Heart left ventricle (tissue), 13 donors: ENCODE measurements around the gene SLC16A4.

Experiments used
- CTCF ChIP-seq, 12 donors: fragments of 200-600 bp; sonication (generic) in 4 of 12; IDR thresholded peaks; one replicate each; pipeline versions ENCODE4 v1.5.0 to v1.8.0; 2018 to 2022; ENCODE audit warnings: antibody characterized with exemption in 12 of 12, mild to moderate bottlenecking in 5 of 12
- POLR2A ChIP-seq, 2 donors: fragments of 450-650 bp; IDR thresholded peaks; one replicate each; pipeline ENCODE4 v1.6.1; 2017; ENCODE audit warnings: antibody characterized with exemption in 2 of 2, mild to moderate bottlenecking in 2 of 2, moderate library complexity in 2 of 2
- donor health status: ischemic (EF 13 %, LVEDD 7.1; RV severe dilation, severe dysfunction).
- donor health status: DM: no; HTN: yes; CAD: no.
- donor health status: DM: no; HTN: no; CAD: no.
- donor health status: ischemic (EF 25% LVEDD 6.9; RV normal size, moderate dysfunction).
- donor health status: ischemic (EF 25% LVEDD 5.7; RV mildly dilated, moderate dysfunction).
- donor health status: ischemic (EF 35%, LVEDD 5.7; RV mildly dilated, moderate dysfunction).
- donor health status: nonischemic (EF 11% LVEDD 7.7; RV severe dilation, severe dysfunction).
- donor health status: DM: yes; HTN: yes; CAD: no.
- donor health status: PGD.
- donor health status: ischemic (EF 29% LVEDD 5.4; RV normal size, mild dysfunction).
- donor health status: nonischemic (EF 23%, LVEDD 6.1; RV moderate dilation, normal function).

- TF ChIP-seq CTCF (IDR thresholded peaks at IDR 0.05) (no peak), POLR2A (IDR thresholded peaks at IDR 0.05) (no peak)
Measured at GRCh38 chr1:110387048-110387754, 3.6 kb downstream of the SLC16A4 start.
